Thoracic aorta (tissue), 2 donors: ENCODE measurements around the gene HS1BP3. TPM values are rescaled to one million over a fixed set of nuclear protein-coding genes. Genes with fewer than 3 reads are reported as not detected.

Experiments used
- ATAC-seq: fragments of 150-250 bp; one replicate; pipeline ENCODE4 v1.8.0; 2017; ENCODE audit warnings: low read depth; ENCODE audit not compliant: insufficient number of reproducible peaks, low FRiP score
- DNase-seq: peaks from one replicate; pipeline ENCODE4 v3.0.0-alpha.2; 2020; ENCODE audit warnings: low spot score
- H3K27ac ChIP-seq, 2 donors: fragments of 200-600 bp; sonication (generic); 1 replicate in 1 of 2; 2 replicates in 1 of 2; pipeline ENCODE4 v1.5.1; 2016; ENCODE audit warnings: mild to moderate bottlenecking in 2 of 2, moderate library complexity in 2 of 2
- H3K27me3 ChIP-seq: fragments of 200-600 bp; sonication (generic); replicated peaks from 2 replicates; pipeline ENCODE4 v1.6.0; 2016; ENCODE audit warnings: mild to moderate bottlenecking; ENCODE audit not compliant: insufficient read depth
- H3K36me3 ChIP-seq: fragments of 200-600 bp; sonication (generic); one replicate; pipeline ENCODE4 v1.5.1; 2016
- H3K4me1 ChIP-seq, 2 donors: fragments of 200-600 bp; sonication (generic); 1 replicate in 1 of 2; 2 replicates in 1 of 2; pipeline versions ENCODE4 v1.5.1 to v1.6.0; 2016; ENCODE audit warnings: low read depth in 2 of 2, mild to moderate bottlenecking in 1 of 2; ENCODE audit not compliant: control insufficient read depth in 1 of 2
- H3K4me3 ChIP-seq: fragments of 200-600 bp; sonication (generic); 2 replicates; pipeline ENCODE4 v1.5.1; 2016; ENCODE audit warnings: mild to moderate bottlenecking
- H3K9me3 ChIP-seq: fragments of 200-600 bp; sonication (generic); 2 replicates; pipeline ENCODE4 v1.5.1; 2016
- CTCF ChIP-seq: fragments of 200-600 bp; sonication (generic); IDR thresholded peaks from one replicate; pipeline ENCODE4 v1.5.1; 2019; ENCODE audit warnings: antibody characterized with exemption
- total RNA-seq, 2 donors: library from RNA; depleted of rRNA; stranded (reverse); fragments of >200 nt; gene quantifications; one replicate each; pipeline versions ENCODE4 v1.1.0 to v1.2.3, GENCODE V29; 2016

The HS1BP3 gene
- total RNA-seq, 2 donors from 2014 or later = 40.7 to 65.8 TPM

- Histone ChIP-seq H3K4me1 (peaks cover 7 to 25% of the 10 kb centered on the region in 2 donors), H3K27ac (no peak overlapping the region)
Measured at GRCh38 chr2:20574423-20574911, 76.4 kb downstream of the HS1BP3 start.

GRCh38 chr2:20573620-20574422 is 77.1 kb downstream of the HS1BP3 start:
- ATAC-seq = no peak
- Histone ChIP-seq H3K27ac (no peak overlapping the region), H3K36me3 (no peaks in the 10 kb centered on the region), H3K4me3 (no peak overlapping the region), H3K9me3 (no peaks in the 10 kb centered on the region), H3K4me1 (peaks cover 4 to 24% of the 10 kb centered on the region in 2 donors), H3K27me3 (no peaks in the 10 kb centered on the region)
- TF ChIP-seq CTCF = no peak
- no peak for DNase-seq

More at GRCh38 chr2:20574423-20574911, 76.4 kb downstream of the HS1BP3 start:
- Histone ChIP-seq H3K27me3 (no peaks in the 10 kb centered on the region), H3K4me3 (no peak overlapping the region), H3K9me3 (no peaks in the 10 kb centered on the region), H3K36me3 (no peaks in the 10 kb centered on the region)
- no peak for TF ChIP-seq CTCF
- no peak for ATAC-seq
- no peak for DNase-seq

GRCh38 chr2:20572221-20572620 is 78.7 kb downstream of the HS1BP3 start:
- Histone ChIP-seq H3K36me3 (no peaks in the 10 kb centered on the region), H3K4me3 (no peak overlapping the region), H3K27ac (no peak overlapping the region), H3K9me3 (no peaks in the 10 kb centered on the region), H3K4me1 (peaks cover 0 to 20% of the 10 kb centered on the region in 2 donors), H3K27me3 (no peaks in the 10 kb centered on the region)
- ATAC-seq = no peak
- no peak for DNase-seq
- no peak for TF ChIP-seq CTCF

- H3K9me3 ChIP-seq = no peaks in the 10 kb centered on the region
- ATAC-seq (no peak), DNase-seq (no peak)
- no peaks in the 10 kb centered on the region for H3K27me3 ChIP-seq
- no peak overlapping the region for H3K4me3 ChIP-seq
- no peak overlapping the region for H3K27ac ChIP-seq
- H3K4me1 ChIP-seq = peaks cover 0 to 20% of the 10 kb centered on the region in 2 donors
- TF ChIP-seq CTCF = no peak
- no peaks in the 10 kb centered on the region for H3K36me3 ChIP-seq
Measured at GRCh38 chr2:20571644-20572215, 79.2 kb downstream of the HS1BP3 start.

- TF ChIP-seq CTCF = no peak
- no peak overlapping the region for H3K27ac ChIP-seq
- H3K4me3 ChIP-seq = no peak overlapping the region
- no peaks in the 10 kb centered on the region for H3K36me3 ChIP-seq
- H3K9me3 ChIP-seq = no peaks in the 10 kb centered on the region
- DNase-seq = no peak
- ATAC-seq = no peak
- H3K27me3 ChIP-seq = no peaks in the 10 kb centered on the region
- H3K4me1 ChIP-seq = peaks cover 0 to 20% of the 10 kb centered on the region in 2 donors
Measured at GRCh38 chr2:20571231-20571630, 79.7 kb downstream of the HS1BP3 start.
